Endothelial cell (in vitro differentiated cells): ENCODE measurements around the gene COG7. TPM values are rescaled to one million over a fixed set of nuclear protein-coding genes. Genes with fewer than 3 reads are reported as not detected.
"Not testable (repeated sequence)": the region's sequence is repeated elsewhere in the genome, so short reads cannot be mapped to it uniquely, and the experiment has no call there.

Experiments
- DNase-seq: peaks from one replicate; pipeline ENCODE4 v3.0.0; 2021; ENCODE audit warnings: low spot score
- H3K27ac Mint-ChIP-seq: one replicate; pipeline ENCODE4 v1.8.0; 2021; ENCODE audit warnings: mixed read lengths, inconsistent platforms; ENCODE audit not compliant: unreplicated experiment
- H3K27me3 Mint-ChIP-seq: one replicate; pipeline ENCODE4 v1.8.0; 2021; ENCODE audit warnings: mild to moderate bottlenecking, moderate library complexity, mixed read lengths, inconsistent platforms; ENCODE audit not compliant: unreplicated experiment
- H3K36me3 Mint-ChIP-seq: one replicate; pipeline ENCODE4 v1.8.0; 2021; ENCODE audit warnings: mild to moderate bottlenecking, low read depth, mixed read lengths, inconsistent platforms; ENCODE audit not compliant: unreplicated experiment
- H3K4me1 Mint-ChIP-seq: one replicate; pipeline ENCODE4 v1.8.0; 2021; ENCODE audit warnings: mild to moderate bottlenecking, mixed read lengths, inconsistent platforms; ENCODE audit not compliant: unreplicated experiment
- H3K4me3 Mint-ChIP-seq: one replicate; pipeline ENCODE4 v1.8.0; 2021; ENCODE audit warnings: mild to moderate bottlenecking, mixed read lengths, inconsistent platforms; ENCODE audit not compliant: unreplicated experiment
- H3K9me3 Mint-ChIP-seq: one replicate; pipeline ENCODE4 v1.8.0; 2021; ENCODE audit warnings: mixed read lengths, inconsistent platforms; ENCODE audit not compliant: unreplicated experiment
- total RNA-seq: library from RNA; stranded (reverse); fragmentation: NEBNext Ultra II Directional; extraction: Animal tissue kit (Norgen Biotek cat#: 25700); gene quantifications from one replicate; pipeline ENCODE4 v1.2.1, GENCODE V29; 2021; ENCODE audit not compliant: unreplicated experiment
- TF ChIP-seq, protein P1 (sequence below): fragments of 200-600 bp; sonication (generic); IDR thresholded peaks from one replicate; pipeline ENCODE4 v1.5.0; 2021; ENCODE audit warnings: antibody characterized with exemption; ENCODE audit not compliant: unreplicated experiment

The COG7 gene
- total RNA-seq, 1 donor from 2014 or later: 10.1 TPM

DNA sequence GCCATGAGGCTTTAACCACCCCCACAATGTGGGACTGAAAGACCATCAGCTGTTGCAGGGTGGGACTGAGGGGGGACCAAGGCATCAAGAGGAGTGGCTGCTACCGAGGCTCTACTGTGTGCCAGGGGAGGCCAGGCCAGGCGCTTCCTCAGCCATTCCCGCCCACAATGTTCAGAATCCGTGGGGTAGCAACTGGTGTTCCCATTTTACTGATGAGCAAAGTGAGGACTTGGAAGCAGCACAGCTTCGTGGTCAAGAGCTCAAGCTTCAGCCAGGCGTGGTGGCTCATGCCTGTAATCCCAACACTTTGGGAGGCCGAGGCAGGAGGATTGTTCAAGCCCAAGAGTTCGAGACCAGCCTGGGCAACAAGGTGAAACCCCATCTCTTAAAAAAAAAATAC, 85.0 kb downstream of the COG7 start:
- no peaks in the 10 kb centered on the region for H3K27me3 Mint-ChIP-seq
- no peak overlapping the region for H3K27ac Mint-ChIP-seq
- no peak overlapping the region for H3K4me3 Mint-ChIP-seq
- H3K9me3 Mint-ChIP-seq: no peaks in the 10 kb centered on the region
- no peak for DNase-seq
- TF ChIP-seq, protein P1, sequence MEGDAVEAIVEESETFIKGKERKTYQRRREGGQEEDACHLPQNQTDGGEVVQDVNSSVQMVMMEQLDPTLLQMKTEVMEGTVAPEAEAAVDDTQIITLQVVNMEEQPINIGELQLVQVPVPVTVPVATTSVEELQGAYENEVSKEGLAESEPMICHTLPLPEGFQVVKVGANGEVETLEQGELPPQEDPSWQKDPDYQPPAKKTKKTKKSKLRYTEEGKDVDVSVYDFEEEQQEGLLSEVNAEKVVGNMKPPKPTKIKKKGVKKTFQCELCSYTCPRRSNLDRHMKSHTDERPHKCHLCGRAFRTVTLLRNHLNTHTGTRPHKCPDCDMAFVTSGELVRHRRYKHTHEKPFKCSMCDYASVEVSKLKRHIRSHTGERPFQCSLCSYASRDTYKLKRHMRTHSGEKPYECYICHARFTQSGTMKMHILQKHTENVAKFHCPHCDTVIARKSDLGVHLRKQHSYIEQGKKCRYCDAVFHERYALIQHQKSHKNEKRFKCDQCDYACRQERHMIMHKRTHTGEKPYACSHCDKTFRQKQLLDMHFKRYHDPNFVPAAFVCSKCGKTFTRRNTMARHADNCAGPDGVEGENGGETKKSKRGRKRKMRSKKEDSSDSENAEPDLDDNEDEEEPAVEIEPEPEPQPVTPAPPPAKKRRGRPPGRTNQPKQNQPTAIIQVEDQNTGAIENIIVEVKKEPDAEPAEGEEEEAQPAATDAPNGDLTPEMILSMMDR: no peak
- peaks cover 10% of the 10 kb centered on the region for H3K4me1 Mint-ChIP-seq
- peaks cover 5% of the 10 kb centered on the region for H3K36me3 Mint-ChIP-seq

DNA sequence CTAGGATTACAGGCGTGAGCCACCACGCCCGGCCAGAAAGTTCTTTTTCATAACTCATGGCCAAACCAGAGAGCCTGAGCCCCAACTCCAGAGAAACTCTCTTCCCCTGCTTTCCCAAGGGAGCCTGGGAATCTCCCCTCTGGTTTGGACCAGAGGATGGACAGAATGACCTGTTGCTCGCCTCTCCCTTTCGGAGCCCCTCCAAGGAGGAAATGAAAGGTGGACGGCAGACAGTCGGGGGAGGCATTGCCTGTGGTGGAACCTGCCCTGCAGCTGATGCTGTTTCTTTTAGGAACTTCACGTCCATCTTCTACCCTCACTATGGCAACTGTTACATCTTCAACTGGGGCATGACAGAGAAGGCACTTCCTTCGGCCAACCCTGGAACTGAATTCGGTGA, 85.4 kb downstream of the COG7 start:
- TF ChIP-seq, protein P1: no peak
- H3K27me3 Mint-ChIP-seq: no peaks in the 10 kb centered on the region
- peaks cover 5% of the 10 kb centered on the region for H3K36me3 Mint-ChIP-seq
- H3K9me3 Mint-ChIP-seq: no peaks in the 10 kb centered on the region
- no peak overlapping the region for H3K4me3 Mint-ChIP-seq
- peaks cover 12% of the 10 kb centered on the region for H3K4me1 Mint-ChIP-seq
- no peak for DNase-seq
- no peak overlapping the region for H3K27ac Mint-ChIP-seq

DNA sequence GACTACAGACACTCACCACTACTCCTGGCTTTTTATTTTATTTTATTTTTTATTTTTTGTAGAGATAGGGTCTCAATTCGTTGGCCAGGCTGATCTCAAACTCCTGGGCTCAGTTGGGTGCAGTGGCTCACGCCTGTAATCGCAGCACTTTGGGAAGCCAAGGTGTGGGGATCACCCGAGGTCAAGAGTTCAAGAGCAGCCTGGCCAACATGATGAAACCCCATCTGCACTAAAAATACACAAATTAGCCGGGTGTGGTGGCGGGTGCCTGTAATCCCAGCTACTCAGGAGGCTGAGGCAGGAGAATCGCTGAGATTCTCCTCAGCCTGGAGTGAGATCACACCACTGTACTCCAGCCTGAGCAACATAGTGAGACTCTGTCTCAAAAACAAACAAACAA, 86.6 kb downstream of the COG7 start:
- H3K4me1 Mint-ChIP-seq: peaks cover 12% of the 10 kb centered on the region
- not testable (repeated sequence) for H3K36me3 Mint-ChIP-seq, H3K27me3 Mint-ChIP-seq, H3K9me3 Mint-ChIP-seq, H3K4me3 Mint-ChIP-seq, H3K27ac Mint-ChIP-seq, DNase-seq

DNA sequence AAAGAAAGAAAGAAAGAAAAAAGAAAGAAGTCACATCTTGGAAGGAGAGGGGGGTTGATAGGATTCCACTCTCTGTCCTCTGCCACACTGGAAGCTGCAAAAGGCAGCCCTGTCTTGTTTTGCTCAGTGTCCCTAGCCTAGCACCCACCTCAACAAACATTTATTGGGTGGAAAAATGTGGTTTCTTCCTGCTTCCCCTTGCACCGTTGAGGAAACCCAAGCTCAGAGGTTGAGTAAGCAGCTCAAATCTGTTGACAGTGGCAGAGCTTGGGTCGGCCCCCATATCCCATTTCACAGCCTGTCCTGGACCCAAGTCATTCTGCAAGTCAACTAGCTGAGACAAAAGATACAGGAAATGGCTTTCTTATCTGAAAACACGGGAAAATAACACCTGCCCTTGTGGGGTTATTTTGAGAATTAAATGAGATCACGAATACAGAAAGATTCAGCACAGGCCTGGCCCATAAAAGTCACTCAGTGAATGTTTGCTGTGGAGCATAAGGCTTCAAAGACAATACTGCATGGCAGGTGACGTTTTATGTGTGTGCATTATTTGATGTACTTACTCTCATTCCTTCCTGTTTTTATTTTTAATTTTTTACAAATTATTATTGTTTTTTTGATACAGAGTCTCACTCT, 87.3 kb downstream of the COG7 start:
- H3K4me1 Mint-ChIP-seq: peaks cover 12% of the 10 kb centered on the region
- peak; percentile 10 for DNase-seq
- TF ChIP-seq, protein P1: no peak
- peak overlapping the region; percentile 28 for H3K27ac Mint-ChIP-seq
- no peak overlapping the region for H3K4me3 Mint-ChIP-seq
- no peaks in the 10 kb centered on the region for H3K9me3 Mint-ChIP-seq
- peaks cover 4% of the 10 kb centered on the region for H3K36me3 Mint-ChIP-seq
- no peaks in the 10 kb centered on the region for H3K27me3 Mint-ChIP-seq

DNA sequence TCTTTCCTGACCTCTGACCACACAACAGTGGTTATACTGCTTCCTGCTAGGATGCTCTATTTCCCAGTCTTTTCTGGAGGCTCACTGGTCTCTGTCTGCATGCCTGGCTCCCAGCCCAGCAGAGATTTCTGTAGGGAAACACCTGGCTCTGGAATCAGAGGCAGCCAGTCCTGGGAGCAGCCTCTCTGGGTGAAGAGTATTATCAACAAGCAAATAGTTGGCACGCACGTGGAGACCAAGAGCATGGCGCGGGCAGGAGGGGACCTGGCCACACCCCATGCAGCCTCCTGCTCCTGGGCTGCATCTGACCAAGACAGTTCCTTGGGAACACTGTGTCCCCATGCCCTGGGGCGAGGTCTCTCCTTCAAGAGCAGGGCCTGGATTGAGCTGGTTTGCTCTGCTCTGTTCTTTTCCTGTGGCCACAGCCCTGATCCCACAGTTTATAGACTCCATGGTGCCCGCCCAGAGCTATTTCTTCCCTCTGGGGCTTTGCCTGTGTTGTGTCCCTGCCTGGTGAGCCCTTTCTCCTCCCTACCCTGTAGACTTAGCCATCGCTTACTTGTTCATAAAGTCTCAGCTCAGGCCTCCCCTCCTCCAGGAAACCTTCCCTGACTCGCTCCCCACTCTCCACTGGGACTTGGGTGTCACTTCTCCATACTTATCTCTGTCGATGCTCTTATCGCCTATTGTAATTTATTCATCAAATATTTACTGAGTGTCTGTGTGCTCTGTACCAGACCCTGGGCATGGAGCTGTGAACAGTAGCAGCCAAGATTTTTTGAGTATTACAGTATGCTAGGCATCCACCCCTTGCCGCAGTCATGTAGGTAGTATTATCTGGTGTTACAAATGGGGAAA, 90.3 kb downstream of the COG7 start:
- peak overlapping the region; percentile 14 for H3K4me3 Mint-ChIP-seq
- no peaks in the 10 kb centered on the region for H3K9me3 Mint-ChIP-seq
- no peak overlapping the region for H3K27ac Mint-ChIP-seq
- DNase-seq: no peak
- no peaks in the 10 kb centered on the region for H3K36me3 Mint-ChIP-seq
- H3K4me1 Mint-ChIP-seq: peaks cover 18% of the 10 kb centered on the region
- TF ChIP-seq, protein P1: no peak
- H3K27me3 Mint-ChIP-seq: no peaks in the 10 kb centered on the region
